Measurements from ENCODE around the gene SRSF12. TPM values are rescaled to one million over a fixed set of nuclear protein-coding genes. Genes with fewer than 3 reads are reported as not detected.

Gene SRSF12
- total and polyA plus RNA-seq, 2 donors (not counting 1 experiment from before 2014, with no cell fraction given) = not detected

- POLR2A ChIA-PET = no interaction called here
- no peak for TF ChIP-seq EZH2 (IDR thresholded peaks at IDR 0.05; ENCODE audit: borderline replicate concordance, insufficient read depth, low read depth, low read length, poor library complexity, severe bottlenecking)
- TF ChIP-seq, protein P1, sequence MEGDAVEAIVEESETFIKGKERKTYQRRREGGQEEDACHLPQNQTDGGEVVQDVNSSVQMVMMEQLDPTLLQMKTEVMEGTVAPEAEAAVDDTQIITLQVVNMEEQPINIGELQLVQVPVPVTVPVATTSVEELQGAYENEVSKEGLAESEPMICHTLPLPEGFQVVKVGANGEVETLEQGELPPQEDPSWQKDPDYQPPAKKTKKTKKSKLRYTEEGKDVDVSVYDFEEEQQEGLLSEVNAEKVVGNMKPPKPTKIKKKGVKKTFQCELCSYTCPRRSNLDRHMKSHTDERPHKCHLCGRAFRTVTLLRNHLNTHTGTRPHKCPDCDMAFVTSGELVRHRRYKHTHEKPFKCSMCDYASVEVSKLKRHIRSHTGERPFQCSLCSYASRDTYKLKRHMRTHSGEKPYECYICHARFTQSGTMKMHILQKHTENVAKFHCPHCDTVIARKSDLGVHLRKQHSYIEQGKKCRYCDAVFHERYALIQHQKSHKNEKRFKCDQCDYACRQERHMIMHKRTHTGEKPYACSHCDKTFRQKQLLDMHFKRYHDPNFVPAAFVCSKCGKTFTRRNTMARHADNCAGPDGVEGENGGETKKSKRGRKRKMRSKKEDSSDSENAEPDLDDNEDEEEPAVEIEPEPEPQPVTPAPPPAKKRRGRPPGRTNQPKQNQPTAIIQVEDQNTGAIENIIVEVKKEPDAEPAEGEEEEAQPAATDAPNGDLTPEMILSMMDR (IDR thresholded peaks at IDR 0.05) = no peak
- Histone ChIP-seq H3K9me3 (ENCODE audit: control extremely low read depth in 1 of 3, control insufficient read depth in 2 of 3, insufficient read depth in 1 of 3, low read length in 2 of 3) (no peaks in the 10 kb centered on the region), H4K20me1 (ENCODE audit: control insufficient read depth, insufficient read depth, low read length, poor library complexity, severe bottlenecking) (no peaks in the 10 kb centered on the region), H3K79me2 (ENCODE audit: control insufficient read depth, insufficient read depth, low read length) (peaks cover 5% of the 10 kb centered on the region), H3K27me3 (replicated peaks in 1 of 4; ENCODE audit: control extremely low read depth in 1 of 4, control insufficient read depth in 3 of 4, insufficient read depth in 4 of 4, low read length in 3 of 4) (no peaks in the 10 kb centered on the region), H3K9ac (ENCODE audit: low read length) (no peak overlapping the region), H3K4me1 (ENCODE audit: control insufficient read depth in 2 of 2, insufficient read depth in 2 of 2, low read length in 2 of 2) (peaks cover 0 to 4% of the 10 kb centered on the region in 2 donors), H3K27ac (ENCODE audit: low read length in 2 of 2) (no peak overlapping the region), H2AFZ (ENCODE audit: insufficient read depth, low read depth, low read length, poor library complexity, severe bottlenecking) (no peak overlapping the region), H3K36me3 (replicated peaks in 1 of 2; ENCODE audit: control extremely low read depth in 1 of 2, control insufficient read depth in 1 of 2, extremely low read depth in 1 of 2, insufficient read depth in 2 of 2, low read length in 1 of 2) (no peaks in the 10 kb centered on the region), H3K4me3 (ENCODE audit: control extremely low read depth in 1 of 5, extremely low read depth in 1 of 5, insufficient read depth in 1 of 5, low read depth in 2 of 5, low read length in 4 of 5) (no peak overlapping the region), H3K4me2 (replicated peaks; ENCODE audit: low read depth, low read length, poor library complexity, severe bottlenecking) (no peak overlapping the region)
- 96% methylated on average over 8 of the region's 10 CpGs for WGBS (ENCODE audit: insufficient coverage)
- CTCF ChIA-PET = no interaction called here
- intact Hi-C loops (cut with micrococcal nuclease) = no loop called here
- DNase-seq = no peak
- Mint-ChIP-seq H3K4me1 (peaks cover 2% of the 10 kb centered on the region), H3K27me3 (no peaks in the 10 kb centered on the region), H3K27ac (no peak overlapping the region), H3K9me3 (ENCODE audit: insufficient read depth) (no peaks in the 10 kb centered on the region), H3K4me3 (no peak overlapping the region)
- no peak for ATAC-seq (ENCODE audit: low read depth)
Measured at GRCh38 chr6:89069536-89070163, 48.2 kb downstream of the SRSF12 start.

DNA sequence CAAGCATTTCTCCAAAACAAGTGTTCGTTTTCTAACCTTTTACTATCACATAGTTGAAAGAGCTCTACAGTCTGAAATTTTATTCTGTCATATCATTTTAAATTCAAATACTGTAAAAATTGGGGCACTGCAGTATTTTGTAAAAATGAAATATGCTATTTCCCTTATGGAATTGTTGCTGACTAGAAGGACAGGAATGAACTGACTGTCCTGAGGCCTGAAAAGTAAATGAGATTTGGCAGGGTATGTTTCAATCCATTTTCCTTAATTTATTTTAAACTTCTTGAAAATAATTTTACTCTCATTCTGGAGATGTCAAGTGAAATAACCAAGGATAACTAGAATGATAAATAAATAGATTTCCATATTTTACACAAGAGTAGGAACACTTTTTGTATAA is 49.2 kb downstream of the SRSF12 start:
- H3K36me3 ChIP-seq (replicated peaks in 1 of 2; ENCODE audit: control extremely low read depth in 1 of 2, control insufficient read depth in 1 of 2, extremely low read depth in 1 of 2, insufficient read depth in 2 of 2, low read length in 1 of 2) = no peaks in the 10 kb centered on the region
- WGBS (ENCODE audit: insufficient coverage) = no CpG with 5 or more reads among the region's 1 CpG
- Mint-ChIP-seq H3K4me1 (peaks cover 2% of the 10 kb centered on the region), H3K27me3 (no peaks in the 10 kb centered on the region), H3K27ac (no peak overlapping the region), H3K4me3 (no peak overlapping the region), H3K9me3 (ENCODE audit: insufficient read depth) (no peaks in the 10 kb centered on the region)
- H3K4me3 ChIP-seq (ENCODE audit: control extremely low read depth in 1 of 5, extremely low read depth in 1 of 5, insufficient read depth in 1 of 5, low read depth in 2 of 5, low read length in 4 of 5) = no peak overlapping the region
- H3K4me2 ChIP-seq (replicated peaks; ENCODE audit: low read depth, low read length, poor library complexity, severe bottlenecking) = no peak overlapping the region
- H2AFZ ChIP-seq (ENCODE audit: insufficient read depth, low read depth, low read length, poor library complexity, severe bottlenecking) = no peak overlapping the region
- DNase-seq (no peak), ATAC-seq (ENCODE audit: low read depth) (no peak)
- H3K9ac ChIP-seq (ENCODE audit: low read length) = no peak overlapping the region
- ChIA-PET CTCF (no interaction called here), POLR2A (no interaction called here)
- TF ChIP-seq EZH2 (IDR thresholded peaks at IDR 0.05; ENCODE audit: borderline replicate concordance, insufficient read depth, low read depth, low read length, poor library complexity, severe bottlenecking) = no peak
- TF ChIP-seq, protein P1 (IDR thresholded peaks at IDR 0.05) = no peak
- peaks cover 0 to 4% of the 10 kb centered on the region in 2 donors for H3K4me1 ChIP-seq (ENCODE audit: control insufficient read depth in 2 of 2, insufficient read depth in 2 of 2, low read length in 2 of 2)
- no peaks in the 10 kb centered on the region for H3K9me3 ChIP-seq (ENCODE audit: control extremely low read depth in 1 of 3, control insufficient read depth in 2 of 3, insufficient read depth in 1 of 3, low read length in 2 of 3)
- no peaks in the 10 kb centered on the region for H4K20me1 ChIP-seq (ENCODE audit: control insufficient read depth, insufficient read depth, low read length, poor library complexity, severe bottlenecking)
- H3K79me2 ChIP-seq (ENCODE audit: control insufficient read depth, insufficient read depth, low read length) = peaks cover 5% of the 10 kb centered on the region
- H3K27ac ChIP-seq (ENCODE audit: low read length in 2 of 2) = no peak overlapping the region
- no peaks in the 10 kb centered on the region for H3K27me3 ChIP-seq (replicated peaks in 1 of 4; ENCODE audit: control extremely low read depth in 1 of 4, control insufficient read depth in 3 of 4, insufficient read depth in 4 of 4, low read length in 3 of 4)
- intact Hi-C loops (cut with micrococcal nuclease) = no loop called here
